Measurements from ENCODE around the gene STAG1.
"Not testable (repeated sequence)": the region's sequence is repeated elsewhere in the genome, so short reads cannot be mapped to it uniquely, and the experiment has no call there.

The STAG1 gene

GRCh38 chr3:136385457-136385856, 366.7 kb downstream of the STAG1 start:
- no peak for TF ChIP-seq CTCF (conservative IDR thresholded peaks at IDR 0.05)
- no peak overlapping the region for H3K27ac ChIP-seq

GRCh38 chr3:136381051-136381450, 371.1 kb downstream of the STAG1 start:
- no peak overlapping the region for H3K27ac ChIP-seq
- no peak for TF ChIP-seq CTCF (conservative IDR thresholded peaks at IDR 0.05)

- H3K27ac ChIP-seq = no peak overlapping the region
- no peak for TF ChIP-seq CTCF (conservative IDR thresholded peaks at IDR 0.05)
Observed at GRCh38 chr3:136380530-136380929, 371.6 kb downstream of the STAG1 start.

- H3K27ac ChIP-seq = no peak overlapping the region
- no peak for TF ChIP-seq CTCF (conservative IDR thresholded peaks at IDR 0.05)
Observed at GRCh38 chr3:136378011-136378410, 374.2 kb downstream of the STAG1 start.

- H3K27ac ChIP-seq = no peak overlapping the region
- no peak for TF ChIP-seq CTCF (conservative IDR thresholded peaks at IDR 0.05)
Observed at GRCh38 chr3:136377508-136377907, 374.7 kb downstream of the STAG1 start.

GRCh38 chr3:136375800-136376199, 376.4 kb downstream of the STAG1 start:
- not testable (repeated sequence) for H3K27ac ChIP-seq

GRCh38 chr3:136366289-136366688, 385.9 kb downstream of the STAG1 start:
- H3K27ac ChIP-seq = no peak overlapping the region
- no peak for TF ChIP-seq CTCF (conservative IDR thresholded peaks at IDR 0.05)

GRCh38 chr3:136353461-136353860, 398.7 kb downstream of the STAG1 start:
- TF ChIP-seq CTCF (conservative IDR thresholded peaks at IDR 0.05) = no peak
- H3K27ac ChIP-seq = peak overlapping the region; percentile 49
